Keratinocyte (primary cell): ENCODE measurements around the gene CCDC137. TPM values are rescaled to one million over a fixed set of nuclear protein-coding genes. Genes with fewer than 3 reads are reported as not detected.
A peak's percentile ranks its signal among the peaks of the same experiment; 100 is the strongest.

Experiments
- DNase-seq: peaks from one replicate; pipeline ENCODE4 v3.0.0-alpha.2; 2011; ENCODE audit warnings: low read depth, missing footprints, low spot score
- FAIRE-seq: peaks from 2 replicates; lab custom pipeline; 2011; peaks lifted over from hg19 to GRCh38; lab: Jason Lieb, UNC
- H2AFZ ChIP-seq: 2 replicates; pipeline ENCODE4 v1.6.0; 2012; ENCODE audit warnings: low read length, control low read depth, inconsistent platforms; ENCODE audit not compliant: control insufficient read depth
- H3K27ac ChIP-seq: 2 replicates; pipeline ENCODE4 v1.5.1; 2011; ENCODE audit warnings: low read length; ENCODE audit not compliant: control insufficient read depth, insufficient read depth
- H3K27me3 ChIP-seq: 3 replicates; pipeline ENCODE4 v1.6.0; 2011; ENCODE audit warnings: low read length; ENCODE audit not compliant: control insufficient read depth, insufficient read depth; ENCODE audit errors: extremely low read depth
- H3K36me3 ChIP-seq, 2 experiments: 2 replicates in 1 of 2; 3 replicates in 1 of 2; pipeline ENCODE4 v1.5.1; 2011; ENCODE audit warnings: low read length in 2 of 2, mild to moderate bottlenecking in 1 of 2; ENCODE audit not compliant: control insufficient read depth in 2 of 2, insufficient read depth in 2 of 2; ENCODE audit errors: extremely low read depth in 1 of 2
- H3K4me1 ChIP-seq: 3 replicates; pipeline ENCODE4 v1.5.1; 2011; ENCODE audit warnings: low read length; ENCODE audit not compliant: control insufficient read depth, insufficient read depth; ENCODE audit errors: extremely low read depth
- H3K4me2 ChIP-seq: 3 replicates; pipeline ENCODE4 v1.6.0; 2011; ENCODE audit warnings: low read depth, low read length; ENCODE audit not compliant: control insufficient read depth, insufficient read depth; ENCODE audit errors: extremely low read depth
- H3K4me3 ChIP-seq, 3 experiments: fragments of 200-600 bp in 1 of 3; sonication (generic) in 1 of 3; 2 replicates in 2 of 3; 3 replicates in 1 of 3; pipeline ENCODE4 v1.5.1; 2011 to 2016; ENCODE audit warnings: low read length in 3 of 3, mild to moderate bottlenecking in 3 of 3, control low read depth in 2 of 3, inconsistent platforms in 1 of 3, low read depth in 1 of 3, mixed read lengths in 1 of 3, mixed run types in 1 of 3, moderate library complexity in 1 of 3; ENCODE audit not compliant: control insufficient read depth in 2 of 3, insufficient read depth in 2 of 3; ENCODE audit errors: extremely low read depth in 1 of 3
- H3K79me2 ChIP-seq: 2 replicates; pipeline ENCODE4 v1.6.0; 2012; ENCODE audit warnings: low read length; ENCODE audit not compliant: control insufficient read depth, insufficient read depth
- H3K9ac ChIP-seq: 3 replicates; pipeline ENCODE4 v1.6.0; 2011; ENCODE audit warnings: low read length; ENCODE audit not compliant: control insufficient read depth, insufficient read depth; ENCODE audit errors: extremely low read depth
- H3K9me1 ChIP-seq: 3 replicates; pipeline ENCODE4 v1.6.0; 2011; ENCODE audit warnings: low read length; ENCODE audit not compliant: control insufficient read depth, insufficient read depth; ENCODE audit errors: extremely low read depth
- H3K9me3 ChIP-seq: 2 replicates; pipeline ENCODE4 v1.5.1; 2012; ENCODE audit warnings: low read depth, low read length; ENCODE audit not compliant: control insufficient read depth
- H4K20me1 ChIP-seq: 3 replicates; pipeline ENCODE4 v1.6.0; 2011; ENCODE audit warnings: low read length; ENCODE audit not compliant: control insufficient read depth, insufficient read depth; ENCODE audit errors: extremely low read depth
- CTCF ChIP-seq, 3 experiments: IDR thresholded peaks in 1 of 3; conservative IDR thresholded peaks in 1 of 3; optimal IDR thresholded peaks in 1 of 3; 2 replicates in 2 of 3; 3 replicates in 1 of 3; pipeline versions ENCODE3 to v1.5.1; 2011; ENCODE audit warnings: low read length in 3 of 3, mild to moderate bottlenecking in 3 of 3, moderate library complexity in 2 of 3, control low read depth in 1 of 3, inconsistent platforms in 1 of 3; ENCODE audit not compliant: insufficient read depth in 2 of 3; ENCODE audit errors: extremely low read depth in 1 of 3
- EZH2 ChIP-seq: IDR thresholded peaks from one replicate; pipeline ENCODE4 v1.6.1; 2012; ENCODE audit warnings: inconsistent platforms, mild to moderate bottlenecking, low read length, moderate library complexity
- dilution Hi-C: fragments of 300-500 bp; cut with MboI; formaldehyde crosslinking; loops from one replicate; pipeline ENCODE4 v1.7.0; 2020; ENCODE audit warnings: low sequenced_read_pairs; ENCODE audit not compliant: extremely low pct_ligation_motif_present
- polyA plus RNA-seq, 5 experiments: library from polyadenylated mRNA; depleted of rRNA in 3 of 5; stranded (reverse) in 3 of 5; stranded (forward) in 1 of 5; unstranded in 1 of 5; fragments of >200 nt; gene quantifications; 1 replicate in 1 of 5; 2 replicates in 3 of 5; 3 replicates in 1 of 5; pipeline versions ENCODE4 v1.2.1 to v1.2.3, GENCODE V29; 2011 to 2012; ENCODE audit warnings: missing spikeins in 2 of 5, low read depth in 1 of 5, low replicate concordance in 1 of 5

CCDC137 gene
- polyA plus RNA-seq, 1 donor (not counting 4 experiments of a cell fraction or from before 2014, with no cell fraction given) = 15.4 TPM

GRCh38 chr17:81648707-81649085 lies 17.8 kb upstream of the CCDC137 start:
- peaks cover 25% of the 10 kb centered on the region for H3K27me3 ChIP-seq
- dilution Hi-C loops = no loop called here
- no peak for FAIRE-seq

DNA sequence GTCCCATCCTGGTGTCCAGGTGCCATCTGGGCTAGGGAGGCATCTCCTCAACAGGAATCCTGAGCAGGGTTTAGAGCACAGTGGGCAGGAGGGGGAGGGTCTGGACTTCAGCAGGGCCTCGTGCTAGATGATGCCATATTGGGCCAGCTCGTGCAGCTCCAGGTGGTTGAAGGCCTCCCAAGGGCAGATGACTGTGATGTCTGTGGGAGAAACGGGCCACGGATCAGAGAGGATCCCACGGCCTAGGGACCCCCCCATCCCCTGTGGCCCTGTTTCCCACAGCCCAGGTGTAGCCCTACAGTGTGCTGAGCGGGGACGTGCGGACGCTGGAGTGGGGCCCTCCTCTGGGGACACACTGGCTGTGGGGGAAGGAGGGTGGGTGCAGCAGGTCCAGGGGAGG lies 15.6 kb upstream of the CCDC137 start:
- peaks cover 25% of the 10 kb centered on the region for H3K27me3 ChIP-seq
- no peak overlapping the region for H3K4me2 ChIP-seq
- no peaks in the 10 kb centered on the region for H3K4me1 ChIP-seq
- no peak overlapping the region for H3K9ac ChIP-seq
- DNase-seq (no peak), FAIRE-seq (no peak)
- dilution Hi-C loops = no loop called here
- no peaks in the 10 kb centered on the region for H3K9me1 ChIP-seq
- no peak overlapping the region for H3K27ac ChIP-seq
- no peak overlapping the region for H3K4me3 ChIP-seq
- H3K79me2 ChIP-seq = no peaks in the 10 kb centered on the region
- no peak overlapping the region for H2AFZ ChIP-seq
- no peak for TF ChIP-seq CTCF (optimal IDR thresholded peaks at IDR 0.05 in 1 of 3, IDR thresholded peaks at IDR 0.05 in 1 of 3, conservative IDR thresholded peaks at IDR 0.05 in 1 of 3; ENCODE audit: extremely low read depth in 1 of 3, insufficient read depth in 2 of 3, low read length in 3 of 3)
- TF ChIP-seq EZH2 = no peak
- no peaks in the 10 kb centered on the region for H3K9me3 ChIP-seq
- H3K36me3 ChIP-seq = no peaks in the 10 kb centered on the region
- peaks cover 4% of the 10 kb centered on the region for H4K20me1 ChIP-seq

More at GRCh38 chr17:81648707-81649085, 17.8 kb upstream of the CCDC137 start:
- no peak overlapping the region for H3K4me3 ChIP-seq
- H3K36me3 ChIP-seq = peaks cover 0 to 3% of the 10 kb centered on the region in 2 experiments
- H3K9ac ChIP-seq = no peak overlapping the region
- no peaks in the 10 kb centered on the region for H3K79me2 ChIP-seq
- no peak overlapping the region for H2AFZ ChIP-seq
- H3K4me1 ChIP-seq = no peaks in the 10 kb centered on the region
- no peaks in the 10 kb centered on the region for H3K9me3 ChIP-seq
- no peak overlapping the region for H3K27ac ChIP-seq
- peaks cover 4% of the 10 kb centered on the region for H4K20me1 ChIP-seq
- TF ChIP-seq CTCF (optimal IDR thresholded peaks at IDR 0.05 in 1 of 3, IDR thresholded peaks at IDR 0.05 in 1 of 3, conservative IDR thresholded peaks at IDR 0.05 in 1 of 3; ENCODE audit: extremely low read depth in 1 of 3, insufficient read depth in 2 of 3, low read length in 3 of 3) (no peak), EZH2 (peak; percentile 58)
- no peak for DNase-seq
- no peak overlapping the region for H3K4me2 ChIP-seq
- no peaks in the 10 kb centered on the region for H3K9me1 ChIP-seq
